Measurements from ENCODE around the gene ENOX2.

The ENOX2 gene

GRCh38 chrX:130700629-130701028, 202.4 kb downstream of the ENOX2 start:
- CTCF ChIA-PET: no interaction called here
- POLR2A ChIA-PET: no interaction called here
- TF ChIP-seq L3MBTL2 (conservative IDR thresholded peaks at IDR 0.05) (no peak), FOXA1 (IDR thresholded peaks at IDR 0.05) (no peak), NFRKB (IDR thresholded peaks at IDR 0.05) (no peak), SUZ12 (IDR thresholded peaks at IDR 0.05) (no peak), CTBP1 (IDR thresholded peaks at IDR 0.05; ENCODE audit: borderline replicate concordance) (no peak), FOXM1 (IDR thresholded peaks at IDR 0.05; ENCODE audit: borderline replicate concordance) (no peak), ELF4 (IDR thresholded peaks at IDR 0.05) (no peak), HDGF (IDR thresholded peaks at IDR 0.05; ENCODE audit: borderline replicate concordance) (no peak), FOXK2 (IDR thresholded peaks at IDR 0.05) (no peak), ZNF384 (IDR thresholded peaks at IDR 0.05) (no peak), ARNT (IDR thresholded peaks at IDR 0.05) (no peak), SP1 (IDR thresholded peaks at IDR 0.05) (no peak), TARDBP (IDR thresholded peaks at IDR 0.05) (no peak), BHLHE40 (IDR thresholded peaks at IDR 0.05; ENCODE audit: borderline replicate concordance) (no peak), PKNOX1 (IDR thresholded peaks at IDR 0.05) (no peak), LEF1 (IDR thresholded peaks at IDR 0.05; ENCODE audit: borderline replicate concordance) (no peak)
- DNase-seq (ENCODE audit: extremely low spot score): no peak

GRCh38 chrX:130699618-130700017, 203.4 kb downstream of the ENOX2 start:
- TF ChIP-seq HDGF (IDR thresholded peaks at IDR 0.05; ENCODE audit: borderline replicate concordance) (no peak), ELF4 (IDR thresholded peaks at IDR 0.05) (no peak), FOXA1 (IDR thresholded peaks at IDR 0.05) (no peak), TARDBP (IDR thresholded peaks at IDR 0.05) (no peak), ARNT (IDR thresholded peaks at IDR 0.05) (no peak), BHLHE40 (IDR thresholded peaks at IDR 0.05; ENCODE audit: borderline replicate concordance) (no peak), CTBP1 (IDR thresholded peaks at IDR 0.05; ENCODE audit: borderline replicate concordance) (no peak), SUZ12 (IDR thresholded peaks at IDR 0.05) (no peak), FOXM1 (IDR thresholded peaks at IDR 0.05; ENCODE audit: borderline replicate concordance) (no peak), NFRKB (IDR thresholded peaks at IDR 0.05) (no peak), L3MBTL2 (conservative IDR thresholded peaks at IDR 0.05) (no peak), SP1 (IDR thresholded peaks at IDR 0.05) (no peak), LEF1 (IDR thresholded peaks at IDR 0.05; ENCODE audit: borderline replicate concordance) (no peak)
- POLR2A ChIA-PET: no interaction called here
- DNase-seq (ENCODE audit: extremely low spot score): no peak
- CTCF ChIA-PET: no interaction called here

- no peak for TF ChIP-seq ARNT (IDR thresholded peaks at IDR 0.05)
- DNase-seq (ENCODE audit: extremely low spot score): no peak
- ChIA-PET POLR2A (interaction anchor here (0.5 kb wide), 1 partner anchor 9 kb away, joined by 3 read pairs; no protein-coding TSS in a partner anchor), CTCF (interaction anchor here (0.7 kb wide), 1 partner anchor 220 kb away, joined by 6 read pairs; no protein-coding TSS in a partner anchor)
Observed at GRCh38 chrX:130696542-130696941, 206.5 kb downstream of the ENOX2 start.

- ChIA-PET CTCF (no interaction called here), POLR2A (no interaction called here)
- TF ChIP-seq CTBP1 (IDR thresholded peaks at IDR 0.05; ENCODE audit: borderline replicate concordance): no peak
- TF ChIP-seq ZNF384 (IDR thresholded peaks at IDR 0.05): no peak
- TF ChIP-seq NFRKB (IDR thresholded peaks at IDR 0.05): no peak
- TF ChIP-seq SP1 (IDR thresholded peaks at IDR 0.05): no peak
- no peak for TF ChIP-seq FOXK2 (IDR thresholded peaks at IDR 0.05)
- no peak for TF ChIP-seq TARDBP (IDR thresholded peaks at IDR 0.05)
- no peak for TF ChIP-seq ARNT (IDR thresholded peaks at IDR 0.05)
- no peak for DNase-seq (ENCODE audit: extremely low spot score)
Observed at GRCh38 chrX:130695931-130696330, 207.1 kb downstream of the ENOX2 start.

GRCh38 chrX:130694983-130695382, 208.0 kb downstream of the ENOX2 start:
- CTCF ChIA-PET: no interaction called here
- no peak for DNase-seq (ENCODE audit: extremely low spot score)
- POLR2A ChIA-PET: no interaction called here
- TF ChIP-seq FOXA1 (IDR thresholded peaks at IDR 0.05) (no peak), SP1 (IDR thresholded peaks at IDR 0.05) (no peak), ELF4 (IDR thresholded peaks at IDR 0.05) (no peak), TARDBP (IDR thresholded peaks at IDR 0.05) (no peak), HDGF (IDR thresholded peaks at IDR 0.05; ENCODE audit: borderline replicate concordance) (no peak), FOXK2 (IDR thresholded peaks at IDR 0.05) (no peak), ARNT (IDR thresholded peaks at IDR 0.05) (no peak), PKNOX1 (IDR thresholded peaks at IDR 0.05) (no peak)

- ChIA-PET POLR2A (no interaction called here), CTCF (no interaction called here)
- TF ChIP-seq BHLHE40 (IDR thresholded peaks at IDR 0.05; ENCODE audit: borderline replicate concordance) (no peak), FOXM1 (IDR thresholded peaks at IDR 0.05; ENCODE audit: borderline replicate concordance) (no peak), L3MBTL2 (conservative IDR thresholded peaks at IDR 0.05) (no peak)
- DNase-seq (ENCODE audit: extremely low spot score): no peak
Observed at GRCh38 chrX:130691576-130691975, 211.4 kb downstream of the ENOX2 start.

GRCh38 chrX:130688360-130688759, 214.6 kb downstream of the ENOX2 start:
- CTCF ChIA-PET: no interaction called here

More at GRCh38 chrX:130688360-130688759, 214.6 kb downstream of the ENOX2 start:
- no peak for DNase-seq (ENCODE audit: extremely low spot score)
- TF ChIP-seq LEF1 (IDR thresholded peaks at IDR 0.05; ENCODE audit: borderline replicate concordance): no peak
- TF ChIP-seq FOXM1 (IDR thresholded peaks at IDR 0.05; ENCODE audit: borderline replicate concordance): no peak
- no peak for TF ChIP-seq FOXA1 (IDR thresholded peaks at IDR 0.05)
- TF ChIP-seq ELF4 (IDR thresholded peaks at IDR 0.05): no peak
- no peak for TF ChIP-seq L3MBTL2 (conservative IDR thresholded peaks at IDR 0.05)
- TF ChIP-seq ARNT (IDR thresholded peaks at IDR 0.05): no peak
- TF ChIP-seq TARDBP (IDR thresholded peaks at IDR 0.05): no peak
- POLR2A ChIA-PET: no interaction called here

All from HEK293T (cell line).